MM.1S (cell line): Measurements from ENCODE around the gene NIPAL4.

Experiments used
- DNase-seq: peaks from one replicate; pipeline ENCODE4 v3.0.0-alpha.2; 2015
- H2AFZ ChIP-seq: fragments of 300-600 bp; sonication (generic); 2 replicates; pipeline ENCODE4 v1.6.0; 2016; ENCODE audit warnings: antibody characterized with exemption, low read length
- H3F3A ChIP-seq: fragments of 300-600 bp; sonication (generic); 2 replicates; pipeline ENCODE4 v1.6.1; 2016; ENCODE audit warnings: mild to moderate bottlenecking, antibody characterized with exemption, low read length, moderate library complexity, mixed read lengths; ENCODE audit not compliant: insufficient read depth
- H3K27ac ChIP-seq: fragments of 300-600 bp; sonication (generic); 2 replicates; pipeline ENCODE4 v1.5.1; 2016; ENCODE audit warnings: mild to moderate bottlenecking, low read length
- H3K27me3 ChIP-seq: fragments of 300-600 bp; sonication (generic); replicated peaks from 2 replicates; pipeline ENCODE4 v1.6.0; 2016; ENCODE audit warnings: low read length; ENCODE audit not compliant: insufficient read depth
- H3K36me3 ChIP-seq: fragments of 300-600 bp; sonication (generic); replicated peaks from 2 replicates; pipeline ENCODE4 v1.6.1; 2016; ENCODE audit warnings: mild to moderate bottlenecking, low read length, mixed read lengths; ENCODE audit not compliant: insufficient read depth
- H3K4me1 ChIP-seq: fragments of 300-600 bp; sonication (generic); 2 replicates; pipeline ENCODE4 v1.6.1; 2016; ENCODE audit warnings: low read length, mixed read lengths
- H3K4me2 ChIP-seq: fragments of 300-600 bp; sonication (generic); 2 replicates; pipeline ENCODE4 v1.6.0; 2016; ENCODE audit warnings: low read depth, low read length
- H3K4me3 ChIP-seq: fragments of 300-600 bp; sonication (generic); 2 replicates; pipeline ENCODE4 v1.5.1; 2016; ENCODE audit warnings: low read length, mixed read lengths
- H3K79me2 ChIP-seq: fragments of 300-600 bp; sonication (generic); 2 replicates; pipeline ENCODE4 v1.6.1; 2016; ENCODE audit warnings: mixed run types, low read length, mixed read lengths
- H3K9ac ChIP-seq: fragments of 300-600 bp; sonication (generic); 2 replicates; pipeline ENCODE4 v1.6.1; 2016; ENCODE audit warnings: low read length, mixed read lengths
- H3K9me2 ChIP-seq: fragments of 300-600 bp; sonication (generic); replicated peaks from 2 replicates; pipeline ENCODE4 v1.6.1; 2016; ENCODE audit warnings: mild to moderate bottlenecking, low read length, mixed read lengths; ENCODE audit not compliant: insufficient read depth
- H3K9me3 ChIP-seq: fragments of 300-600 bp; sonication (generic); replicated peaks from 2 replicates; pipeline ENCODE4 v1.6.1; 2016; ENCODE audit warnings: mild to moderate bottlenecking, low read length, mixed read lengths; ENCODE audit not compliant: insufficient read depth
- H4K20me1 ChIP-seq: fragments of 300-600 bp; sonication (generic); 2 replicates; pipeline ENCODE4 v1.6.1; 2016; ENCODE audit warnings: mild to moderate bottlenecking, low read length, moderate library complexity, mixed read lengths; ENCODE audit not compliant: insufficient read depth
- CTCF ChIP-seq: fragments of 300-600 bp; sonication (generic); IDR thresholded peaks from 2 replicates; pipeline ENCODE4 v1.5.1; 2016; ENCODE audit warnings: antibody characterized with exemption, low read length, mixed read lengths
- EZH2 ChIP-seq: fragments of 300-600 bp; sonication (generic); optimal IDR thresholded peaks from 2 replicates; pipeline ENCODE3; 2017; ENCODE audit warnings: low read depth, mild to moderate bottlenecking, antibody characterized with exemption, low read length, mixed read lengths
- EZH2phosphoT487 ChIP-seq: fragments of 300-600 bp; sonication (generic); IDR thresholded peaks from 2 replicates; pipeline ENCODE4 v1.6.1; 2018; ENCODE audit warnings: antibody characterized with exemption, low read length

NIPAL4 gene

GRCh38 chr5:157516626-157517325, 56.8 kb downstream of the NIPAL4 start:
- Histone ChIP-seq H3K4me1 (no peaks in the 10 kb centered on the region), H3K36me3 (no peaks in the 10 kb centered on the region), H2AFZ (no peak overlapping the region), H3K4me3 (no peak overlapping the region), H3K4me2 (no peak overlapping the region), H3K27ac (no peak overlapping the region), H3K79me2 (no peaks in the 10 kb centered on the region), H4K20me1 (no peaks in the 10 kb centered on the region), H3F3A (no peaks in the 10 kb centered on the region), H3K9me3 (no peaks in the 10 kb centered on the region), H3K9me2 (no peaks in the 10 kb centered on the region), H3K27me3 (no peaks in the 10 kb centered on the region), H3K9ac (no peak overlapping the region)
- TF ChIP-seq CTCF: no peak
- TF ChIP-seq EZH2: no peak
- no peak for TF ChIP-seq EZH2phosphoT487
- no peak for DNase-seq

- Histone ChIP-seq H4K20me1 (no peaks in the 10 kb centered on the region), H3F3A (no peaks in the 10 kb centered on the region), H3K4me3 (no peak overlapping the region), H3K79me2 (no peaks in the 10 kb centered on the region), H3K36me3 (no peaks in the 10 kb centered on the region), H2AFZ (no peak overlapping the region), H3K4me1 (no peaks in the 10 kb centered on the region), H3K27me3 (no peaks in the 10 kb centered on the region), H3K4me2 (no peak overlapping the region), H3K9ac (no peak overlapping the region), H3K9me3 (no peaks in the 10 kb centered on the region), H3K9me2 (no peaks in the 10 kb centered on the region), H3K27ac (no peak overlapping the region)
- TF ChIP-seq EZH2phosphoT487 (no peak), EZH2 (no peak)
- no peak for DNase-seq
These were observed 59.0 kb downstream of the NIPAL4 start for GRCh38 chr5:157518963-157519362.

- no peak overlapping the region for H2AFZ ChIP-seq
- no peak overlapping the region for H3K4me2 ChIP-seq
- no peaks in the 10 kb centered on the region for H4K20me1 ChIP-seq
- no peaks in the 10 kb centered on the region for H3K4me1 ChIP-seq
- H3F3A ChIP-seq: no peaks in the 10 kb centered on the region
- H3K79me2 ChIP-seq: no peaks in the 10 kb centered on the region
- H3K36me3 ChIP-seq: no peaks in the 10 kb centered on the region
- TF ChIP-seq EZH2phosphoT487: no peak
- no peak for TF ChIP-seq EZH2
- TF ChIP-seq CTCF: no peak
- no peak overlapping the region for H3K4me3 ChIP-seq
- DNase-seq: no peak
- no peak overlapping the region for H3K9ac ChIP-seq
- H3K9me2 ChIP-seq: no peaks in the 10 kb centered on the region
- H3K27ac ChIP-seq: no peak overlapping the region
- no peaks in the 10 kb centered on the region for H3K9me3 ChIP-seq
- no peaks in the 10 kb centered on the region for H3K27me3 ChIP-seq
These were observed 59.7 kb downstream of the NIPAL4 start for GRCh38 chr5:157519579-157520253.
